WTC11 (cell line): Measurements from ENCODE around the gene MYO7B.

Experiments used
- CREB1 ChIP-seq: sonication (generic); formaldehyde crosslinking; IDR thresholded peaks from 2 replicates; pipeline ENCODE4 v1.8.0; 2023; ENCODE audit warnings: mild to moderate bottlenecking, missing genetic modification reagents
- FOXJ3 ChIP-seq: sonication (generic); formaldehyde crosslinking; IDR thresholded peaks from 2 replicates; pipeline ENCODE4 v1.9.0; 2021; ENCODE audit warnings: missing genetic modification reagents, mild to moderate bottlenecking, borderline replicate concordance
- MYBL2 ChIP-seq: sonication (generic); formaldehyde crosslinking; IDR thresholded peaks from 2 replicates; pipeline ENCODE4 v1.8.1; 2023; ENCODE audit warnings: mild to moderate bottlenecking, moderate library complexity, missing genetic modification reagents
- NFE2L1 ChIP-seq: sonication (generic); formaldehyde crosslinking; IDR thresholded peaks from 2 replicates; pipeline ENCODE4 v1.8.1; 2023; ENCODE audit warnings: missing genetic modification reagents
- NR1H2 ChIP-seq: sonication (generic); formaldehyde crosslinking; IDR thresholded peaks from 2 replicates; pipeline ENCODE4 v1.9.0; 2021; ENCODE audit warnings: mild to moderate bottlenecking, moderate library complexity, missing genetic modification reagents
- SP1 ChIP-seq: sonication (generic); formaldehyde crosslinking; conservative IDR thresholded peaks from 2 replicates; pipeline ENCODE4 v1.8.1; 2022; ENCODE audit warnings: missing genetic modification reagents
- TEAD4 ChIP-seq: sonication (generic); formaldehyde crosslinking; IDR thresholded peaks from 2 replicates; pipeline ENCODE4 v1.8.0; 2022; ENCODE audit warnings: mild to moderate bottlenecking, missing genetic modification reagents
- ZBTB21 ChIP-seq: sonication (generic); formaldehyde crosslinking; IDR thresholded peaks from 2 replicates; pipeline ENCODE4 v1.8.1; 2023; ENCODE audit warnings: mild to moderate bottlenecking, missing genetic modification reagents, borderline replicate concordance
- ZNF121 ChIP-seq: sonication (generic); formaldehyde crosslinking; IDR thresholded peaks from 2 replicates; pipeline ENCODE4 v1.8.0; 2023; ENCODE audit warnings: missing genetic modification reagents
- TF ChIP-seq, protein P1 (sequence below): sonication (generic); formaldehyde crosslinking; conservative IDR thresholded peaks from 2 replicates; pipeline ENCODE4 v1.8.1; 2022; ENCODE audit warnings: mild to moderate bottlenecking, missing genetic modification reagents
- TF ChIP-seq, protein P2 (sequence below): fragments of 200-600 bp; IDR thresholded peaks from 2 replicates; pipeline ENCODE4 v1.8.0; 2022; ENCODE audit warnings: antibody characterized with exemption
- TF ChIP-seq, protein P3 (sequence below): sonication (generic); formaldehyde crosslinking; IDR thresholded peaks from 2 replicates; pipeline ENCODE4 v1.8.0; 2022; ENCODE audit warnings: mild to moderate bottlenecking, missing genetic modification reagents
- TF ChIP-seq, protein P4 (sequence below): sonication (generic); formaldehyde crosslinking; IDR thresholded peaks from 2 replicates; pipeline ENCODE4 v1.8.0; 2022; ENCODE audit warnings: mild to moderate bottlenecking, missing genetic modification reagents

DNA sequence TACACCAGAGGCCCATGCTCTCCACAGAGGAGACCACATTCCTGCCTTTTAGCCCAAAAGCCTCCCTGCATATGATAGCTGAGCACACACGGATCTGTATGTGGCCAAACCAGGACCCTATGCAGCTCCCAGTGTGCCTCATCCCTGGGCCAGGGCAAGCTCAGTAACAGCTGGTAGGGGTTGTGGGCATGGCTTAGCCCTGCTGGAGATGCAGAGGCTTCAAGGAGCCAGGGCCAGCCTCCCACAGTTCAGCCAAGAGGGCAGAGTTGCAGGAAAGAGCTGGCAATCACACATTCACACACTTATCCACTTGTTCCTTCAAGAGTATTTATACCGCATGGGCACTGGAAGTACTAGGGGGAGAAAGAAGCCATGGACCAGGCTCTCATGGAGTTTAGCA is 141.4 kb downstream of the MYO7B start:
- TF ChIP-seq NR1H2 (CRISPR knock-in tag) = no peak
- TF ChIP-seq, protein P1, sequence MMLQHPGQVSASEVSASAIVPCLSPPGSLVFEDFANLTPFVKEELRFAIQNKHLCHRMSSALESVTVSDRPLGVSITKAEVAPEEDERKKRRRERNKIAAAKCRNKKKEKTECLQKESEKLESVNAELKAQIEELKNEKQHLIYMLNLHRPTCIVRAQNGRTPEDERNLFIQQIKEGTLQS (CRISPR knock-in tag) = no peak
- TF ChIP-seq, protein P2, sequence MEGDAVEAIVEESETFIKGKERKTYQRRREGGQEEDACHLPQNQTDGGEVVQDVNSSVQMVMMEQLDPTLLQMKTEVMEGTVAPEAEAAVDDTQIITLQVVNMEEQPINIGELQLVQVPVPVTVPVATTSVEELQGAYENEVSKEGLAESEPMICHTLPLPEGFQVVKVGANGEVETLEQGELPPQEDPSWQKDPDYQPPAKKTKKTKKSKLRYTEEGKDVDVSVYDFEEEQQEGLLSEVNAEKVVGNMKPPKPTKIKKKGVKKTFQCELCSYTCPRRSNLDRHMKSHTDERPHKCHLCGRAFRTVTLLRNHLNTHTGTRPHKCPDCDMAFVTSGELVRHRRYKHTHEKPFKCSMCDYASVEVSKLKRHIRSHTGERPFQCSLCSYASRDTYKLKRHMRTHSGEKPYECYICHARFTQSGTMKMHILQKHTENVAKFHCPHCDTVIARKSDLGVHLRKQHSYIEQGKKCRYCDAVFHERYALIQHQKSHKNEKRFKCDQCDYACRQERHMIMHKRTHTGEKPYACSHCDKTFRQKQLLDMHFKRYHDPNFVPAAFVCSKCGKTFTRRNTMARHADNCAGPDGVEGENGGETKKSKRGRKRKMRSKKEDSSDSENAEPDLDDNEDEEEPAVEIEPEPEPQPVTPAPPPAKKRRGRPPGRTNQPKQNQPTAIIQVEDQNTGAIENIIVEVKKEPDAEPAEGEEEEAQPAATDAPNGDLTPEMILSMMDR = no peak
- TF ChIP-seq FOXJ3 (CRISPR knock-in tag) = no peak
- TF ChIP-seq CREB1 (CRISPR knock-in tag) = no peak
- no peak for TF ChIP-seq SP1 (CRISPR knock-in tag)
- no peak for TF ChIP-seq NFE2L1
- no peak for TF ChIP-seq ZBTB21 (CRISPR knock-in tag)
- TF ChIP-seq MYBL2 (CRISPR knock-in tag) = no peak
- TF ChIP-seq, protein P3, sequence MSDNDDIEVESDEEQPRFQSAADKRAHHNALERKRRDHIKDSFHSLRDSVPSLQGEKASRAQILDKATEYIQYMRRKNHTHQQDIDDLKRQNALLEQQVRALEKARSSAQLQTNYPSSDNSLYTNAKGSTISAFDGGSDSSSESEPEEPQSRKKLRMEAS (CRISPR knock-in tag) = no peak
- no peak for TF ChIP-seq ZNF121
- TF ChIP-seq, protein P4, sequence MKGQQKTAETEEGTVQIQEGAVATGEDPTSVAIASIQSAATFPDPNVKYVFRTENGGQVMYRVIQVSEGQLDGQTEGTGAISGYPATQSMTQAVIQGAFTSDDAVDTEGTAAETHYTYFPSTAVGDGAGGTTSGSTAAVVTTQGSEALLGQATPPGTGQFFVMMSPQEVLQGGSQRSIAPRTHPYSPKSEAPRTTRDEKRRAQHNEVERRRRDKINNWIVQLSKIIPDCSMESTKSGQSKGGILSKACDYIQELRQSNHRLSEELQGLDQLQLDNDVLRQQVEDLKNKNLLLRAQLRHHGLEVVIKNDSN (CRISPR knock-in tag) = no peak
- no peak for TF ChIP-seq TEAD4 (CRISPR knock-in tag)
